Upper lobe of right lung (tissue), 1 donor: Measurements from ENCODE around the gene NBAS. TPM values are rescaled to one million over a fixed set of nuclear protein-coding genes. Genes with fewer than 3 reads are reported as not detected.
A peak's percentile ranks its signal among the peaks of the same experiment; 100 is the strongest.

Source experiments
- ATAC-seq: fragments of 200-7000 bp; cut with Tn5 transposase; one replicate; pipeline ENCODE4 v1.9.1; 2020; ENCODE audit warnings: mild to moderate bottlenecking, moderate library complexity
- DNase-seq: peaks from one replicate; pipeline ENCODE4 v3.0.0-alpha.2; 2020
- H3K27ac ChIP-seq: fragments of 200-600 bp; one replicate; pipeline ENCODE4 v1.8.0; 2022
- H3K27me3 ChIP-seq: fragments of 200-600 bp; one replicate; pipeline ENCODE4 v1.8.0; 2022; ENCODE audit warnings: mild to moderate bottlenecking
- H3K36me3 ChIP-seq: fragments of 200-600 bp; one replicate; pipeline ENCODE4 v1.8.0; 2022
- H3K4me1 ChIP-seq: fragments of 200-600 bp; one replicate; pipeline ENCODE4 v1.8.0; 2022
- H3K4me3 ChIP-seq: fragments of 200-600 bp; one replicate; pipeline ENCODE4 v1.8.0; 2022; ENCODE audit warnings: mild to moderate bottlenecking
- H3K9me3 ChIP-seq: fragments of 200-600 bp; one replicate; pipeline ENCODE4 v1.8.0; 2022
- intact Hi-C: fragments of 100-400 bp; cut with DNase I; formaldehyde crosslinking; loops from one replicate; pipeline ENCODE4 v1.11.0; 2022
- total RNA-seq: library from RNA; stranded (reverse); fragmentation: NEBNext Ultra II Directional; extraction: Animal tissue kit (Norgen Biotek cat#: 25700); gene quantifications from one replicate; pipeline ENCODE4 v1.2.1, GENCODE V29; 2021
- TF ChIP-seq, protein P1 (sequence below): fragments of 200-600 bp; IDR thresholded peaks from one replicate; pipeline ENCODE4 v1.8.0; 2022; ENCODE audit warnings: antibody characterized with exemption
- donor health status: DM: no; HTN: yes; CAD: no; lungs with severe emphysema.

The NBAS gene
- total RNA-seq, 1 donor from 2014 or later = 38.8 TPM

DNA sequence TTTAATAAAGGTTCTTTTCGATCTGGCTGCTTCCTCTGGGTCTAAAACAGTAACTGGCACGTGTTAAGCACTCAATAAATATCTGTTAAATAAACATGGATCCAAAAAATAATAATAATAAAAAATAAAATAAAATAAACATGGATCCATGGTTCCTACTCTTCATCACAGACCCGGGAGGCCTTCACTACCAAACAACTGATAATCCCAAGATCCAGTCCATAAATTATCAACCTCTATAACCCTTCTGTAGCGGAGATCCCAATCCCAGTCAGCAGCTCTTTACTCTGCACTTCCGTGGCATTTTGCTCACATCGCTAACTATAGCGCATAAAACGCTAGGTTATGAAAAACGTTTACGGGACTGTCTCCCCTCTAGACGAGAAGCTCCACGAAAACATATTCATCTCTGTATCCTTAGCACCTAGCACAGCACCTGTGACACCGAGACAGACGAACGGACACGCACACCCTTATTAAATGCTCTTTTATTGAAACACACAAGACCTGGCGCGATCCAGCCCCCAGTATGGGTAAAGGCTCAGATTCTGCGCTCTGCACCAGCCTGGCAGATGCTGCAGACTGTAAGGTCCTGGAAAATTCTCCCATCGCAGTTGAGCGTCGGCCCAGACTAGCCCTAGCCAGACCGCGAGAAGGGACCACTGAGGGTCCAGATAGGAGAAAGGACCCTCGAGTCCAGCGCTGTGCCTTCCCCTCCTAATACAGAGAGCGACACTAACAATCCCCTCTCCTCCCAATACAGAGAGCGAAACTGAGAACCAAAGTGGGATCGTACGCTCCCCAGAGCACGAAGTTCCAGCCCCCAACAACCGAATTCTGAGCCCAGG is 770 bp downstream of the NBAS start:
- Histone ChIP-seq H3K4me1 (peaks cover 16% of the 10 kb centered on the region), H3K4me3 (peak overlapping the region; percentile 73), H3K36me3 (no peaks in the 10 kb centered on the region), H3K9me3 (no peaks in the 10 kb centered on the region), H3K27ac (peak overlapping the region; percentile 79), H3K27me3 (no peaks in the 10 kb centered on the region)
- no peak for DNase-seq
- TF ChIP-seq, protein P1, sequence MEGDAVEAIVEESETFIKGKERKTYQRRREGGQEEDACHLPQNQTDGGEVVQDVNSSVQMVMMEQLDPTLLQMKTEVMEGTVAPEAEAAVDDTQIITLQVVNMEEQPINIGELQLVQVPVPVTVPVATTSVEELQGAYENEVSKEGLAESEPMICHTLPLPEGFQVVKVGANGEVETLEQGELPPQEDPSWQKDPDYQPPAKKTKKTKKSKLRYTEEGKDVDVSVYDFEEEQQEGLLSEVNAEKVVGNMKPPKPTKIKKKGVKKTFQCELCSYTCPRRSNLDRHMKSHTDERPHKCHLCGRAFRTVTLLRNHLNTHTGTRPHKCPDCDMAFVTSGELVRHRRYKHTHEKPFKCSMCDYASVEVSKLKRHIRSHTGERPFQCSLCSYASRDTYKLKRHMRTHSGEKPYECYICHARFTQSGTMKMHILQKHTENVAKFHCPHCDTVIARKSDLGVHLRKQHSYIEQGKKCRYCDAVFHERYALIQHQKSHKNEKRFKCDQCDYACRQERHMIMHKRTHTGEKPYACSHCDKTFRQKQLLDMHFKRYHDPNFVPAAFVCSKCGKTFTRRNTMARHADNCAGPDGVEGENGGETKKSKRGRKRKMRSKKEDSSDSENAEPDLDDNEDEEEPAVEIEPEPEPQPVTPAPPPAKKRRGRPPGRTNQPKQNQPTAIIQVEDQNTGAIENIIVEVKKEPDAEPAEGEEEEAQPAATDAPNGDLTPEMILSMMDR = no peak
- peak; percentile 50 for ATAC-seq
- intact Hi-C loops = no loop called here

DNA sequence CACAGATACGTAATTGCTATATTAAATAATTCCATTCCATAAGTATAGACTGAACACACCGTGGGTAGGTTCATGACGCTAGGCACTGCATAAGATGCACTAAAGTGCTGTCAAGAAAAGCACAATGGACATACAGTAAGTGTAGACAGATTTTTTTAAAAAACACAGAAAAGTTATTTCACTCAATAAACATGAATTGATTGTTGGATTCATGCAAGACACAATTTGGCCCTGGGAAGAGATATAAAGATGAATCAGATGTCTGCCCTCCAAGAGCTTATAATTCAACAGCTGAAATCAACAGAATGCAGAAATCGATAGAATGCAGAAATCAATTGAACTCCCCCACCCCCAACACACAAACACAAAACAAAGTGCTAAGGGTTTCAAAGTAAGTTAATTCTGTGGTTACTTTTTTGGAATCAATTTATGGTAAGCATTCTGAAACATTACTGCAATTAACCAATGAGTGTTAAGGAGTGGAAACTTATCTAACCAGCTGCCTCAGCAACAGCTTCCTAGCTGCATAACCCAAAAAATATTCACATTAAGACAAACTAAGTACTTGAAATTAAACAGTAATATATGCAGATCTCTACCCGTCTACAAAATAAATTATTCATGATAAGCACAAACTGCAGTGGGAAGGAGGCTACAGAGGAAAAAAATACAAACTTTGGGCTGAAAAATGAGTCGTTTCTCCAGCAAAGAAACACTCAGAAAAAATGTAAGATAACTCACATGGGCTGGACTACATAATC is 1.6 kb downstream of the NBAS start:
- Histone ChIP-seq H3K4me1 (peaks cover 16% of the 10 kb centered on the region), H3K36me3 (no peaks in the 10 kb centered on the region), H3K27ac (peak overlapping the region; percentile 79), H3K4me3 (peak overlapping the region; percentile 73), H3K27me3 (no peaks in the 10 kb centered on the region), H3K9me3 (no peaks in the 10 kb centered on the region)
- intact Hi-C loops = no loop called here
- TF ChIP-seq, protein P1 = no peak
- DNase-seq = no peak
- no peak for ATAC-seq

DNA sequence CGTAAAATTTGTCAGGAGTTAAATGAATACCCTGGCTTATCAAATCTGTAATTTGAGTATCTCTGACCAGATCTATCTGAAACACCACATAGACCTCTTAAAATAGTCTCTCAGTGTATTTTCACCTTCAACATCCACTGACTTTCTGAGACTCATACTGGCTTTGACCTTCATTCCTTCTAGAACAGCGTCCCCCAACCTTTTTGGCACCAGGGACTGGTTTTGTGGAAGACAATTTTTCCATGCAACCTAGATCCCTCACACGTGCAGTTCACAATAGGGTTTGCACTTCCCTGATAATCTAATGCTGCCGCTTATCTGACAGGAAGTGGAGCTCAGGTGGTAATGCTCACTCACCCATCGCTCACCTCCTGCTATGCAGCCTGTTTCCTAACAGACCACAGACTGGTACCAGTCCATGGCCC is 3.2 kb downstream of the NBAS start:
- no peak for DNase-seq
- TF ChIP-seq, protein P1 = no peak
- Histone ChIP-seq H3K27ac (no peak overlapping the region), H3K36me3 (peaks cover 5% of the 10 kb centered on the region), H3K27me3 (no peaks in the 10 kb centered on the region), H3K4me1 (peaks cover 16% of the 10 kb centered on the region), H3K9me3 (no peaks in the 10 kb centered on the region), H3K4me3 (no peak overlapping the region)
- intact Hi-C loops = no loop called here
- no peak for ATAC-seq

DNA sequence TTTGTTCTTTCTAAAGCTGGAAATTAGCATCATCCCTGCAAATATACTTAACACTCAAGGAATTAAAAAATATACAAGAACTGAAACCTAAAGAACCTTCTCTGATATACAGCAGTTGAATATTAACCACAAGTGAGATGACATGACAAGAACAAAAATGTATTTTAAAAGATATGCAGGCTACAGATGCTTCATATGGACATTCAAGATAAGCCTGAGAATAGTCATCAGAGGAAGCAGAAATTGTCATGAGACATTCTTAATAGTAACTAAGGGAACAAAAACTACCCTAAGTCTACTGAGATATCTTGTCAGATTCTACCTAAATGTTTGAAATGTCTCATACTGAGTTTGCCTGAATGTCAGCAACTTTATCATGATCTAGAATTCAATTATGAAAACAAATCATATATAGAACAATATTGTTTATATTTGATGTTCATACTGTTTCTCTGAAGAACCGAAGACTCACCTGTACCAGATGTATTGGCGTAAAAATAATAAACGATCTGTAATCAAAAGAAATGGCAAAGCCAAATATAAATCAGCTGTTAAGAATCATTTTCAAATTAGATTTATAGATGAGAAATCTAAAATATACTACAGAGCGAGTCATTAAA is 4.7 kb downstream of the NBAS start:
- intact Hi-C loops = no loop called here
- peaks cover 16% of the 10 kb centered on the region for H3K4me1 ChIP-seq
- H3K9me3 ChIP-seq = no peaks in the 10 kb centered on the region
- no peak overlapping the region for H3K27ac ChIP-seq
- TF ChIP-seq, protein P1 = no peak
- DNase-seq (no peak), ATAC-seq (no peak)
- peaks cover 19% of the 10 kb centered on the region for H3K36me3 ChIP-seq
- no peaks in the 10 kb centered on the region for H3K27me3 ChIP-seq
- no peak overlapping the region for H3K4me3 ChIP-seq

DNA sequence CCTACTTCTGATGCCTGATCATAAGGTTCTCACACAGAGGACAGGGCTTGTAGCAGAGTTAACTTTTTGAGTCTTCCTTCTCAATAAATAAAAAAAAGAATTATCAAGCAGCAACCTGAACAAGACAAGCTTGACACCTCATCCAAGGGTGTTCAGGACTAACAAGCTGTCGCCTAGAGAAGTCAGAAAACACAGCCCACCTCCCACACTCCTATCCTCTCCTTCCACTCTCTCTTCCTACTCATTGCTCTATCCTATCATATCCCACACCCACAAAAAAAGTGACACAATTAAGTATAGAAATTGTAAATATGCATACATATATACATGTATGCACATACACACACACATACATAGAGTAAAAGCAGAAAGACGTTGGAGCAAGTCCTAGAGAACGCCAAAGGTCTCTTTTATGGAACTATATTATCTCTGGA is 5.4 kb downstream of the NBAS start:
- DNase-seq = no peak

More for the DNA sequence above, 5.4 kb downstream of the NBAS start:
- TF ChIP-seq, protein P1 = no peak
- Histone ChIP-seq H3K4me3 (no peak overlapping the region), H3K9me3 (no peaks in the 10 kb centered on the region), H3K27ac (no peak overlapping the region), H3K27me3 (no peaks in the 10 kb centered on the region), H3K36me3 (peaks cover 25% of the 10 kb centered on the region), H3K4me1 (peaks cover 16% of the 10 kb centered on the region)
- intact Hi-C loops = no loop called here
- ATAC-seq = no peak
